K562 (cell line): ENCODE measurements around the gene GADD45G. TPM values are rescaled to one million over a fixed set of nuclear protein-coding genes. Genes with fewer than 3 reads are reported as not detected.

Experiments
- ATAC-seq: fragments of 200-7000 bp; cut with Tn5 transposase; 3 replicates; pipeline ENCODE4 v1.9.1; 2020; ENCODE audit warnings: moderate library complexity
- BruUV-seq: library from RNA; stranded (reverse); fragments of 400-500 nt; replicated peaks from 2 replicates; lab custom pipeline; 2021; lab: Mats Ljungman, UMichigan
- CTCF ChIA-PET: fragments of 300-600 bp; formaldehyde crosslinking; extraction: SDS; loops from one replicate; lab custom pipeline; 2021; ENCODE audit warnings: low intra/inter-chr PET ratio; lab: Yijun Ruan, JAX
- POLR2A ChIA-PET: fragments of 300-600, 350-650 bp; sonication (Branson Sonifier 250); formaldehyde crosslinking; extraction: SDS; loops from one replicate; lab custom pipeline; 2021; ENCODE audit warnings: antibody characterized with exemption, inconsistent platforms; lab: Yijun Ruan, JAX
- DNase-seq, 4 experiments: peaks; one replicate each; pipeline versions ENCODE4 v3.0.0 to v3.0.0-alpha.2; 2011 to 2018; ENCODE audit warnings: low spot score in 3 of 4, mixed read lengths in 3 of 4; ENCODE audit errors: extremely low read depth in 1 of 4
- FAIRE-seq: peaks from 2 replicates; lab custom pipeline; 2011; peaks lifted over from hg19 to GRCh38; lab: Jason Lieb, UNC
- H2AFZ ChIP-seq: 2 replicates; pipeline ENCODE4 v1.6.0; 2011; ENCODE audit warnings: low read depth, low read length, control low read depth, inconsistent platforms
- H3K27ac ChIP-seq: fragments of 200-600 bp; 3 replicates; pipeline ENCODE4 v1.8.0; 2011; ENCODE audit warnings: low read depth, mild to moderate bottlenecking, control low read depth, inconsistent platforms, low read length, moderate library complexity, mixed read lengths; ENCODE audit errors: extremely low read depth
- H3K27me3 ChIP-seq, 2 experiments: fragments of 300-600 bp in 1 of 2; 2 replicates in 1 of 2; 3 replicates in 1 of 2; pipeline versions ENCODE4 v1.6.0 to v1.8.0; 2011; ENCODE audit warnings: inconsistent platforms in 2 of 2, low read length in 2 of 2, mild to moderate bottlenecking in 1 of 2, mixed read lengths in 1 of 2, moderate library complexity in 1 of 2; ENCODE audit not compliant: control insufficient read depth in 2 of 2, insufficient read depth in 2 of 2
- H3K36me3 ChIP-seq: fragments of 300-600 bp; 3 replicates; pipeline ENCODE4 v1.8.0; 2011; ENCODE audit warnings: mild to moderate bottlenecking, low read length, inconsistent platforms; ENCODE audit not compliant: control insufficient read depth, insufficient read depth
- H3K4me1 ChIP-seq, 2 experiments: fragments of 200-600 bp in 1 of 2; replicated peaks in 1 of 2; 2 replicates in 1 of 2; 3 replicates in 1 of 2; pipeline versions ENCODE4 v1.5.1 to v1.8.0; 2011; ENCODE audit warnings: inconsistent platforms in 2 of 2, low read length in 2 of 2, mild to moderate bottlenecking in 1 of 2, mixed read lengths in 1 of 2, moderate library complexity in 1 of 2; ENCODE audit not compliant: control insufficient read depth in 2 of 2, insufficient read depth in 2 of 2
- H3K4me2 ChIP-seq: 2 replicates; pipeline ENCODE4 v1.6.1; 2011; ENCODE audit warnings: low read length, control low read depth, inconsistent platforms, mixed read lengths; ENCODE audit not compliant: insufficient read depth
- H3K4me3 ChIP-seq: fragments of 200-600 bp; sonication (generic), shearing (Covaris generic); 2 replicates; pipeline ENCODE4 v1.5.1; 2016; ENCODE audit warnings: control low read depth, inconsistent platforms
- H3K79me2 ChIP-seq: fragments of 200-600 bp; 3 replicates; pipeline ENCODE4 v1.8.0; 2011; ENCODE audit warnings: low read length, inconsistent platforms; ENCODE audit not compliant: control insufficient read depth, insufficient read depth
- H3K9ac ChIP-seq, 2 experiments: 2 replicates each; pipeline versions ENCODE4 v1.6.0 to v1.6.1; 2011; ENCODE audit warnings: low read depth in 2 of 2, low read length in 2 of 2, control low read depth in 1 of 2, inconsistent platforms in 1 of 2, mild to moderate bottlenecking in 1 of 2, mixed read lengths in 1 of 2; ENCODE audit not compliant: insufficient read depth in 1 of 2
- H3K9me1 ChIP-seq: one replicate; pipeline ENCODE4 v1.6.0; 2011; ENCODE audit warnings: inconsistent platforms, mild to moderate bottlenecking, low read length, moderate library complexity; ENCODE audit not compliant: control insufficient read depth, insufficient read depth
- H3K9me3 ChIP-seq: replicated peaks from 2 replicates; pipeline ENCODE4 v1.5.1; 2011; ENCODE audit warnings: low read depth, low read length, inconsistent platforms; ENCODE audit not compliant: control insufficient read depth, insufficient read depth
- H4K20me1 ChIP-seq: replicated peaks from 2 replicates; pipeline ENCODE4 v1.6.1; 2011; ENCODE audit warnings: low read length, inconsistent platforms, mixed read lengths; ENCODE audit not compliant: control insufficient read depth, insufficient read depth
- EGR1 ChIP-seq: fragments of 450-650 bp; conservative IDR thresholded peaks from 2 replicates; pipeline ENCODE4 v1.6.1; 2017; ENCODE audit warnings: mild to moderate bottlenecking
- OTX1 ChIP-seq: fragments of 450-650 bp; formaldehyde crosslinking; IDR thresholded peaks from 2 replicates; pipeline ENCODE4 v1.4.0; 2022; ENCODE audit warnings: mild to moderate bottlenecking
- PCBP1 ChIP-seq: fragments of 200-400 bp; formaldehyde crosslinking; IDR thresholded peaks from 2 replicates; pipeline ENCODE4 v1.6.1; 2018; ENCODE audit warnings: mild to moderate bottlenecking, low read depth, low read length; ENCODE audit not compliant: poor library complexity, severe bottlenecking
- PML ChIP-seq: IDR thresholded peaks from 2 replicates; pipeline ENCODE4 v1.6.1; 2012; ENCODE audit warnings: low read length, inconsistent platforms
- ZNF232 ChIP-seq: sonication (generic); formaldehyde crosslinking; IDR thresholded peaks from 2 replicates; pipeline ENCODE4 v1.8.0; 2022; ENCODE audit warnings: mild to moderate bottlenecking, missing genetic modification reagents
- ZSCAN29 ChIP-seq: fragments of 450-650 bp; IDR thresholded peaks from 2 replicates; pipeline ENCODE4 v1.6.1; 2017
- WGBS: fragments of 100-300 bp; shearing (Covaris generic); methylation state at CpG from one replicate; pipeline ENCODE4 v1.1.6; 2016; ENCODE audit warnings: low coverage, mixed read lengths; ENCODE audit not compliant: insufficient coverage; ENCODE audit errors: missing lambda C conversion rate; 5-methylcytosine and 5-hydroxymethylcytosine counted together
- in situ Hi-C: fragments of 300-500 bp; cut with MboI; formaldehyde crosslinking; loops from 4 replicates; pipeline ENCODE4 v1.15.0; 2018; ENCODE audit warnings: inconsistent platforms, mixed read lengths
- intact Hi-C: fragments of 100-400 bp; cut with micrococcal nuclease; formaldehyde crosslinking; loops from 2 replicates; pipeline ENCODE4 v1.14.2; 2022
- polyA plus RNA-seq, 8 experiments: library from polyadenylated mRNA; depleted of rRNA in 4 of 8; stranded (reverse) in 5 of 8; unstranded in 3 of 8; fragments of >200 nt; fragmentation: Nextera tagmentation in 2 of 8; fragmentation: Illumina TruSeq in 1 of 8; extraction: Ambion mirVana in 2 of 8; extraction: Trizol in 1 of 8; gene quantifications; 2 replicates each; pipeline versions ENCODE4 v1.2.1 to v1.2.3, GENCODE V29; 2011 to 2014; ENCODE audit warnings: inconsistent platforms in 1 of 8, missing spikeins in 1 of 8
- total RNA-seq, 7 experiments: library from RNA; depleted of rRNA in 6 of 7; stranded (reverse); fragments of >200 nt in 6 of 7; fragmentation: Illumina TruSeq in 2 of 7; extraction: Trizol in 2 of 7; gene quantifications; 2 replicates each; pipeline versions ENCODE4 v1.2.1 to v1.2.3, GENCODE V29; 2011 to 2021; ENCODE audit warnings: low replicate concordance in 1 of 7

The GADD45G gene
- total and polyA plus RNA-seq, 9 of the 15 experiments (the other 6 are each of a cell fraction or from before 2014, with no cell fraction given) = 0.20 to 0.34 TPM; not detected in 7

GRCh38 chr9:89603767-89604665 lies 796 bp upstream of the GADD45G start (continued):
- TF ChIP-seq ZNF232 (CRISPR knock-in tag) (no peak), PML (no peak)

DNA sequence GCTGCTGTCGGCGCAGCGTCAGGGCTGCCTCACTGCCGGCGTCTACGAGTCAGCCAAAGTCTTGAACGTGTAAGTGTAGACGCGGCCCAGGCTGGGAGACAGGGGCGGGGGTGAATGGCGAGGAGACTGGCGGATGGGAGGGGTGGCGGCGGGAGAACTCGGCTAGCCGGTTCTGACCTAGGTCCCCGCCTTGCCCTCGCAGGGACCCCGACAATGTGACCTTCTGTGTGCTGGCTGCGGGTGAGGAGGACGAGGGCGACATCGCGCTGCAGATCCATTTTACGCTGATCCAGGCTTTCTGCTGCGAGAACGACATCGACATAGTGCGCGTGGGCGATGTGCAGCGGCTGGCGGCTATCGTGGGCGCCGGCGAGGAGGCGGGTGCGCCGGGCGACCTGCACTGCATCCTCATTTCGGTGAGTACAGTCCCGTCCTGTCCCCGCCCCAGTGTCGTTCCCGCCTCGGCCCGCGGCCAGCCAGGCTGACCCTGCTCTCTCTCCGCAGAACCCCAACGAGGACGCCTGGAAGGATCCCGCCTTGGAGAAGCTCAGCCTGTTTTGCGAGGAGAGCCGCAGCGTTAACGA lies 745 bp downstream of the GADD45G start:
- TF ChIP-seq EGR1 (peak; percentile 30; the same call in 1 of the 2 replicates), PCBP1 (peak; percentile 60), ZSCAN29 (peak; percentile 77), OTX1 (CRISPR knock-in tag) (no peak)
- TF ChIP-seq, all 486 proteins: peak for 3
- peak overlapping the region; percentile 58; the same call in 1 of the 3 replicates for H3K27ac ChIP-seq
- peak overlapping the region; percentile 7 to 41; a peak in 3 of 4 replicates for H3K9ac ChIP-seq
- ATAC-seq = no peak; the same call in 2 of the 3 replicates
- H3K4me3 ChIP-seq = no peak overlapping the region
- in situ Hi-C loops = no loop called here
- 46% methylated on average over 15 of the region's 57 CpGs for WGBS
- H2AFZ ChIP-seq = peak overlapping the region; percentile 53; the same call in 1 of the 2 replicates
- H3K36me3 ChIP-seq = no peaks in the 10 kb centered on the region
- peak in 3 of 4 experiments; percentile 11 to 17 (median 11) for DNase-seq
- ChIA-PET POLR2A (no interaction called here), CTCF (no interaction called here)
- H3K9me1 ChIP-seq = no peaks in the 10 kb centered on the region
- intact Hi-C loops = loop anchor here (10.0 kb wide), 2 partner anchors 59 to 129 kb away; no protein-coding TSS in a partner anchor
- no peaks in the 10 kb centered on the region; a peak in 1 of 5 replicates for H3K27me3 ChIP-seq
- 0 out of 2 replicates have a peak, but pooled peaks cover 3% of the 10 kb centered on the region for H4K20me1 ChIP-seq
- no peak for FAIRE-seq
- H3K4me2 ChIP-seq = peak overlapping the region; percentile 68; the same call in 1 of the 2 replicates
- H3K4me1 ChIP-seq = peaks cover 10 to 31% of the 10 kb centered on the region in 2 experiments; a peak in 4 of 5 replicates
- no peaks in the 10 kb centered on the region for H3K9me3 ChIP-seq
- no TSS peak for BruUV-seq
- H3K79me2 ChIP-seq = no peaks in the 10 kb centered on the region
